WTC11 (cell line): ENCODE data around the gene CYP4F22. TPM values are rescaled to one million over a fixed set of nuclear protein-coding genes. Genes with fewer than 3 reads are reported as not detected.
A peak's percentile ranks its signal among the peaks of the same experiment; 100 is the strongest.

ENCODE experiments used
- ATAC-seq: fragments of 200-7000 bp; cut with Tn5 transposase; 2 replicates; pipeline ENCODE4 v1.10.0; 2021; ENCODE audit warnings: mild to moderate bottlenecking, moderate library complexity
- CTCF ChIA-PET: fragments of 300-600 bp; sonication (Branson Sonifier 250); formaldehyde crosslinking; loops from one replicate; lab custom pipeline; 2021; ENCODE audit warnings: antibody characterized with exemption; lab: Charles Lee
- POLR2A ChIA-PET: fragments of 350-600 bp; sonication (Branson Sonifier 250); formaldehyde crosslinking; loops from one replicate; lab custom pipeline; 2021; ENCODE audit warnings: antibody characterized with exemption; lab: Charles Lee
- DNase-seq: peaks from one replicate; pipeline ENCODE4 v3.0.0; 2021; ENCODE audit warnings: low spot score
- H3K27ac Mint-ChIP-seq: 2 replicates; pipeline ENCODE4 v1.8.0; 2021; ENCODE audit warnings: mixed read lengths
- H3K27me3 Mint-ChIP-seq: 2 replicates; pipeline ENCODE4 v1.8.0; 2021; ENCODE audit warnings: low read depth, mild to moderate bottlenecking, moderate library complexity, mixed read lengths
- H3K36me3 Mint-ChIP-seq: 2 replicates; pipeline ENCODE4 v1.8.0; 2021; ENCODE audit warnings: mixed read lengths
- H3K4me1 Mint-ChIP-seq: 2 replicates; pipeline ENCODE4 v1.8.0; 2022; ENCODE audit warnings: mixed read lengths
- H3K4me3 Mint-ChIP-seq: 2 replicates; pipeline ENCODE4 v1.8.0; 2021; ENCODE audit warnings: mild to moderate bottlenecking, moderate library complexity, mixed read lengths
- H3K9me3 Mint-ChIP-seq: 2 replicates; pipeline ENCODE4 v1.8.0; 2021; ENCODE audit warnings: mixed read lengths
- NR1H2 ChIP-seq: sonication (generic); formaldehyde crosslinking; IDR thresholded peaks from 2 replicates; pipeline ENCODE4 v1.9.0; 2021; ENCODE audit warnings: mild to moderate bottlenecking, moderate library complexity, missing genetic modification reagents
- NR3C1 ChIP-seq: sonication (generic); formaldehyde crosslinking; conservative IDR thresholded peaks from 2 replicates; pipeline ENCODE4 v1.8.1; 2023; ENCODE audit warnings: low read depth, mild to moderate bottlenecking, missing genetic modification reagents
- total RNA-seq: library from RNA; stranded (reverse); gene quantifications from 3 replicates; pipeline ENCODE4 v1.2.3, GENCODE V29; 2021
- TF ChIP-seq, protein P1 (sequence below): sonication (generic); formaldehyde crosslinking; IDR thresholded peaks from 2 replicates; pipeline ENCODE4 v1.8.1; 2023; ENCODE audit warnings: mild to moderate bottlenecking, moderate library complexity, missing genetic modification reagents
- TF ChIP-seq, protein P2 (sequence below): sonication (generic); formaldehyde crosslinking; IDR thresholded peaks from 2 replicates; pipeline ENCODE4 v1.8.0; 2022; ENCODE audit warnings: mild to moderate bottlenecking, missing genetic modification reagents
- TF ChIP-seq, protein P3 (sequence below): sonication (generic); formaldehyde crosslinking; conservative IDR thresholded peaks from 2 replicates; pipeline ENCODE4 v1.8.1; 2023; ENCODE audit warnings: mild to moderate bottlenecking, low read depth, missing genetic modification reagents, moderate library complexity
- TF ChIP-seq, protein P4 (sequence below): sonication (generic); formaldehyde crosslinking; IDR thresholded peaks from 2 replicates; pipeline ENCODE4 v1.8.0; 2023; ENCODE audit warnings: missing genetic modification reagents, mild to moderate bottlenecking, borderline replicate concordance
- TF ChIP-seq, protein P5 (sequence below): fragments of 250-450 bp; sonication (Bioruptor Pico); IDR thresholded peaks from 2 replicates; pipeline ENCODE4 v1.9.0; 2021; ENCODE audit warnings: mild to moderate bottlenecking, borderline replicate concordance

The CYP4F22 gene
- total RNA-seq, 1 experiment from 2014 or later, result 1.2 TPM

DNA sequence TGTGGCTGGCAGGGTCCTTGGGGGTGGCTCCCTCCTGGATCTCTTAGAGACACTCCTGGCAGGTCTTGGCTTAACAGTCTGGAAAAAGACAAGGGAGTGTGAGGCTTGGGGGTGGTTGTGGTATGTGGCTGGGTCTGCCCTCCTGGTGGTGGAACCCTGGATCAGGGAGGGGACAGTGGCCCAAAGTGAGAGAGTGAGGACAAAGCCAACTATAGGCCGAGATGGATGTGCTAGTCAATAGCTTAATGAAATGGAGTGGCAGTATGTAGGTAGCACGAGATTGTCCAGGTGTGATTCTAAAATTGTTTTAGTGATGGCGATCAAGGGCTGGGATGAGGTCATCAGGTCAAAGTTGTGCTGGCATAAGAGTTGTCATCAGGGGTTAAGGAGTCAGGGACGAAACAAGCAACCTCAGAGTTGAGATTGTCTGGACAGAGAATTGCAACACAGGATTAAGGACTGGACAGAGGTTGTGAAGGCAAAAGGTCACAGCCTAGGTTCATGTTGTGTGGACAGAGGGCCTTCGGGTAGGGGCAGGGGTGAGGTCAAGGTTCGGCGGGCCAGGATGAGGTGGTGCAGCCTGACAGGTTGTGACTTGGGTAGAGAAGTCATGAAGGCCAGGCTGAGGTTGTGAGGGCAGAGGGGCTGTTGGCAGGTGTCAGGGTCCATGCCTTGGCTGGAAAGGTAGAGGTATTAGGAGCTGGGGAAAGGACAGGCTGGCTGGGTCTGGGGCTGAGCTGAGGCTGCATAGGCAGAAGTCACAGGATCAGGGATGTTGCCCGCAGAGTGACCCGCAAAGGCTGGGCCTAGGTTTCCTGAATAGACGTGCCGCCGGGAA, 39.4 kb upstream of the CYP4F22 start (continued):
- TF ChIP-seq, protein P1, sequence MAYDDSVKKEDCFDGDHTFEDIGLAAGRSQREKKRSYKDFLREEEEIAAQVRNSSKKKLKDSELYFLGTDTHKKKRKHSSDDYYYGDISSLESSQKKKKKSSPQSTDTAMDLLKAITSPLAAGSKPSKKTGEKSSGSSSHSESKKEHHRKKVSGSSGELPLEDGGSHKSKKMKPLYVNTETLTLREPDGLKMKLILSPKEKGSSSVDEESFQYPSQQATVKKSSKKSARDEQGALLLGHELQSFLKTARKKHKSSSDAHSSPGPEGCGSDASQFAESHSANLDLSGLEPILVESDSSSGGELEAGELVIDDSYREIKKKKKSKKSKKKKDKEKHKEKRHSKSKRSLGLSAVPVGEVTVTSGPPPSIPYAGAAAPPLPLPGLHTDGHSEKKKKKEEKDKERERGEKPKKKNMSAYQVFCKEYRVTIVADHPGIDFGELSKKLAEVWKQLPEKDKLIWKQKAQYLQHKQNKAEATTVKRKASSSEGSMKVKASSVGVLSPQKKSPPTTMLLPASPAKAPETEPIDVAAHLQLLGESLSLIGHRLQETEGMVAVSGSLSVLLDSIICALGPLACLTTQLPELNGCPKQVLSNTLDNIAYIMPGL (CRISPR knock-in tag), result no peak
- TF ChIP-seq NR3C1 (CRISPR knock-in tag), result no peak

DNA sequence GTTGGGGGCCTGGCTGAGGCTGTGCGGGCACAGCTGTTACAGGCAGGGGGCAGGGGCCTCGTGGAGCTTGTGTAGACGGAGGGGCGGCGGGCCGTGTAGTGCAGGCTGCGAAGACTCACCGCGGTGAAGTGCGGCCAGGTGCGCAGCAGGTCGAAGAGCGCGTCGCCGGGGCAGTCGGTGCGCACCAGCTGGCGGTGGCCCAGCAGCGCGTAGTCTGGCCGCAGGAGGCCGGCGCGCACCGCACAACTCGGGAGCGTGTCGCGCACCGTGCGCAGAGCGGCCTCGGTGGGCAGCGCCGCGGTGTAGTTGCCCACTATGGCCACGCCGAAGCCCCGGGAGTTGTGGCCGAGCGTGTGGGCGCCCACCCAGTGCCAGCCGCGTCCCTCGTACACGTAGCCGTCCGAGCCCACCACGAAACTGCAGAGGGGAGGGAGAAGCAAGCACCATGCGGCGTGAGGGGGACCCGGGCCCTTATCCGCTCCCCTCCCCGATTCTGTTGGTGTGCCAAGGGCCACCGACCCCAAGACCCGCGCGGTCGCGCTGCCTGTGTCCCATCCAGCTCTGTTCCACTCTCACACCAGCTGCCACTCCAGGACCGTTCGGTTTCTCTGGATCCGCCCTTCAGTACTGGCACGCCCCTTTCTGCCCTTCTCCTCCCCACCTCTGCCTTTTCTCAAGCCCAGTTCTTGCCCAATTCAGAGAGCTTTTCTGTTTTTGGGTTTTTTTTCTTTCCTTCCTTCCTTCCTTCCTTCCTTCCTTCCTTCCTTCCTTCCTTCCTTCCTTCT, 38.6 kb upstream of the CYP4F22 start:
- peak overlapping the region; percentile 75 for H3K4me3 Mint-ChIP-seq
- ATAC-seq (peak; percentile 86), DNase-seq (peak; percentile 56)
- peaks cover 66% of the 10 kb centered on the region for H3K27me3 Mint-ChIP-seq
- peaks cover 9% of the 10 kb centered on the region for H3K9me3 Mint-ChIP-seq
- no peak overlapping the region for H3K27ac Mint-ChIP-seq
- CTCF ChIA-PET, result interaction anchor here (0.6 to 2.4 kb wide), 8 partner anchors 7 to 86 kb away, joined by 3 to 9 read pairs (median 4); partner anchors contain the start of gene AKAP8L
- H3K4me1 Mint-ChIP-seq, result peaks cover 6% of the 10 kb centered on the region
- POLR2A ChIA-PET, result interaction anchor here (0.7 kb wide), 1 partner anchor 601 kb away, joined by 10 read pairs; no protein-coding TSS in a partner anchor
- H3K36me3 Mint-ChIP-seq, result no peaks in the 10 kb centered on the region
- TF ChIP-seq NR1H2 (CRISPR knock-in tag), result no peak
- TF ChIP-seq, protein P2, sequence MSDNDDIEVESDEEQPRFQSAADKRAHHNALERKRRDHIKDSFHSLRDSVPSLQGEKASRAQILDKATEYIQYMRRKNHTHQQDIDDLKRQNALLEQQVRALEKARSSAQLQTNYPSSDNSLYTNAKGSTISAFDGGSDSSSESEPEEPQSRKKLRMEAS (CRISPR knock-in tag), result peak; percentile 80; the same call in 1 of the 2 replicates
- TF ChIP-seq, protein P3, sequence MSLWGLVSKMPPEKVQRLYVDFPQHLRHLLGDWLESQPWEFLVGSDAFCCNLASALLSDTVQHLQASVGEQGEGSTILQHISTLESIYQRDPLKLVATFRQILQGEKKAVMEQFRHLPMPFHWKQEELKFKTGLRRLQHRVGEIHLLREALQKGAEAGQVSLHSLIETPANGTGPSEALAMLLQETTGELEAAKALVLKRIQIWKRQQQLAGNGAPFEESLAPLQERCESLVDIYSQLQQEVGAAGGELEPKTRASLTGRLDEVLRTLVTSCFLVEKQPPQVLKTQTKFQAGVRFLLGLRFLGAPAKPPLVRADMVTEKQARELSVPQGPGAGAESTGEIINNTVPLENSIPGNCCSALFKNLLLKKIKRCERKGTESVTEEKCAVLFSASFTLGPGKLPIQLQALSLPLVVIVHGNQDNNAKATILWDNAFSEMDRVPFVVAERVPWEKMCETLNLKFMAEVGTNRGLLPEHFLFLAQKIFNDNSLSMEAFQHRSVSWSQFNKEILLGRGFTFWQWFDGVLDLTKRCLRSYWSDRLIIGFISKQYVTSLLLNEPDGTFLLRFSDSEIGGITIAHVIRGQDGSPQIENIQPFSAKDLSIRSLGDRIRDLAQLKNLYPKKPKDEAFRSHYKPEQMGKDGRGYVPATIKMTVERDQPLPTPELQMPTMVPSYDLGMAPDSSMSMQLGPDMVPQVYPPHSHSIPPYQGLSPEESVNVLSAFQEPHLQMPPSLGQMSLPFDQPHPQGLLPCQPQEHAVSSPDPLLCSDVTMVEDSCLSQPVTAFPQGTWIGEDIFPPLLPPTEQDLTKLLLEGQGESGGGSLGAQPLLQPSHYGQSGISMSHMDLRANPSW (CRISPR knock-in tag), result no peak
- TF ChIP-seq, protein P4, sequence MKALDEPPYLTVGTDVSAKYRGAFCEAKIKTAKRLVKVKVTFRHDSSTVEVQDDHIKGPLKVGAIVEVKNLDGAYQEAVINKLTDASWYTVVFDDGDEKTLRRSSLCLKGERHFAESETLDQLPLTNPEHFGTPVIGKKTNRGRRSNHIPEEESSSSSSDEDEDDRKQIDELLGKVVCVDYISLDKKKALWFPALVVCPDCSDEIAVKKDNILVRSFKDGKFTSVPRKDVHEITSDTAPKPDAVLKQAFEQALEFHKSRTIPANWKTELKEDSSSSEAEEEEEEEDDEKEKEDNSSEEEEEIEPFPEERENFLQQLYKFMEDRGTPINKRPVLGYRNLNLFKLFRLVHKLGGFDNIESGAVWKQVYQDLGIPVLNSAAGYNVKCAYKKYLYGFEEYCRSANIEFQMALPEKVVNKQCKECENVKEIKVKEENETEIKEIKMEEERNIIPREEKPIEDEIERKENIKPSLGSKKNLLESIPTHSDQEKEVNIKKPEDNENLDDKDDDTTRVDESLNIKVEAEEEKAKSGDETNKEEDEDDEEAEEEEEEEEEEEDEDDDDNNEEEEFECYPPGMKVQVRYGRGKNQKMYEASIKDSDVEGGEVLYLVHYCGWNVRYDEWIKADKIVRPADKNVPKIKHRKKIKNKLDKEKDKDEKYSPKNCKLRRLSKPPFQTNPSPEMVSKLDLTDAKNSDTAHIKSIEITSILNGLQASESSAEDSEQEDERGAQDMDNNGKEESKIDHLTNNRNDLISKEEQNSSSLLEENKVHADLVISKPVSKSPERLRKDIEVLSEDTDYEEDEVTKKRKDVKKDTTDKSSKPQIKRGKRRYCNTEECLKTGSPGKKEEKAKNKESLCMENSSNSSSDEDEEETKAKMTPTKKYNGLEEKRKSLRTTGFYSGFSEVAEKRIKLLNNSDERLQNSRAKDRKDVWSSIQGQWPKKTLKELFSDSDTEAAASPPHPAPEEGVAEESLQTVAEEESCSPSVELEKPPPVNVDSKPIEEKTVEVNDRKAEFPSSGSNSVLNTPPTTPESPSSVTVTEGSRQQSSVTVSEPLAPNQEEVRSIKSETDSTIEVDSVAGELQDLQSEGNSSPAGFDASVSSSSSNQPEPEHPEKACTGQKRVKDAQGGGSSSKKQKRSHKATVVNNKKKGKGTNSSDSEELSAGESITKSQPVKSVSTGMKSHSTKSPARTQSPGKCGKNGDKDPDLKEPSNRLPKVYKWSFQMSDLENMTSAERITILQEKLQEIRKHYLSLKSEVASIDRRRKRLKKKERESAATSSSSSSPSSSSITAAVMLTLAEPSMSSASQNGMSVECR (CRISPR knock-in tag), result 0 out of 2 replicates have a peak, but pooled peaks have one; percentile 28
- TF ChIP-seq, protein P5, sequence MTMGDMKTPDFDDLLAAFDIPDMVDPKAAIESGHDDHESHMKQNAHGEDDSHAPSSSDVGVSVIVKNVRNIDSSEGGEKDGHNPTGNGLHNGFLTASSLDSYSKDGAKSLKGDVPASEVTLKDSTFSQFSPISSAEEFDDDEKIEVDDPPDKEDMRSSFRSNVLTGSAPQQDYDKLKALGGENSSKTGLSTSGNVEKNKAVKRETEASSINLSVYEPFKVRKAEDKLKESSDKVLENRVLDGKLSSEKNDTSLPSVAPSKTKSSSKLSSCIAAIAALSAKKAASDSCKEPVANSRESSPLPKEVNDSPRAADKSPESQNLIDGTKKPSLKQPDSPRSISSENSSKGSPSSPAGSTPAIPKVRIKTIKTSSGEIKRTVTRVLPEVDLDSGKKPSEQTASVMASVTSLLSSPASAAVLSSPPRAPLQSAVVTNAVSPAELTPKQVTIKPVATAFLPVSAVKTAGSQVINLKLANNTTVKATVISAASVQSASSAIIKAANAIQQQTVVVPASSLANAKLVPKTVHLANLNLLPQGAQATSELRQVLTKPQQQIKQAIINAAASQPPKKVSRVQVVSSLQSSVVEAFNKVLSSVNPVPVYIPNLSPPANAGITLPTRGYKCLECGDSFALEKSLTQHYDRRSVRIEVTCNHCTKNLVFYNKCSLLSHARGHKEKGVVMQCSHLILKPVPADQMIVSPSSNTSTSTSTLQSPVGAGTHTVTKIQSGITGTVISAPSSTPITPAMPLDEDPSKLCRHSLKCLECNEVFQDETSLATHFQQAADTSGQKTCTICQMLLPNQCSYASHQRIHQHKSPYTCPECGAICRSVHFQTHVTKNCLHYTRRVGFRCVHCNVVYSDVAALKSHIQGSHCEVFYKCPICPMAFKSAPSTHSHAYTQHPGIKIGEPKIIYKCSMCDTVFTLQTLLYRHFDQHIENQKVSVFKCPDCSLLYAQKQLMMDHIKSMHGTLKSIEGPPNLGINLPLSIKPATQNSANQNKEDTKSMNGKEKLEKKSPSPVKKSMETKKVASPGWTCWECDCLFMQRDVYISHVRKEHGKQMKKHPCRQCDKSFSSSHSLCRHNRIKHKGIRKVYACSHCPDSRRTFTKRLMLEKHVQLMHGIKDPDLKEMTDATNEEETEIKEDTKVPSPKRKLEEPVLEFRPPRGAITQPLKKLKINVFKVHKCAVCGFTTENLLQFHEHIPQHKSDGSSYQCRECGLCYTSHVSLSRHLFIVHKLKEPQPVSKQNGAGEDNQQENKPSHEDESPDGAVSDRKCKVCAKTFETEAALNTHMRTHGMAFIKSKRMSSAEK (CRISPR knock-in tag), result no peak
